ENCODE results near the gene GNA12.

GRCh38 chr7:2819161-2819953 is 24.8 kb downstream of the GNA12 start:
- TF ChIP-seq CTCF (IDR thresholded peaks at IDR 0.05; ENCODE audit: low read length) (no peak), EZH2 (optimal IDR thresholded peaks at IDR 0.05; ENCODE audit: low read depth, low read length) (no peak)

Data from MM.1S (cell line).